Measurements from ENCODE around the gene CCDC57. TPM values are rescaled to one million over a fixed set of nuclear protein-coding genes. Genes with fewer than 3 reads are reported as not detected.
"Not testable (repeated sequence)": the region's sequence is repeated elsewhere in the genome, so short reads cannot be mapped to it uniquely, and the experiment has no call there.

Gene CCDC57, protein sequence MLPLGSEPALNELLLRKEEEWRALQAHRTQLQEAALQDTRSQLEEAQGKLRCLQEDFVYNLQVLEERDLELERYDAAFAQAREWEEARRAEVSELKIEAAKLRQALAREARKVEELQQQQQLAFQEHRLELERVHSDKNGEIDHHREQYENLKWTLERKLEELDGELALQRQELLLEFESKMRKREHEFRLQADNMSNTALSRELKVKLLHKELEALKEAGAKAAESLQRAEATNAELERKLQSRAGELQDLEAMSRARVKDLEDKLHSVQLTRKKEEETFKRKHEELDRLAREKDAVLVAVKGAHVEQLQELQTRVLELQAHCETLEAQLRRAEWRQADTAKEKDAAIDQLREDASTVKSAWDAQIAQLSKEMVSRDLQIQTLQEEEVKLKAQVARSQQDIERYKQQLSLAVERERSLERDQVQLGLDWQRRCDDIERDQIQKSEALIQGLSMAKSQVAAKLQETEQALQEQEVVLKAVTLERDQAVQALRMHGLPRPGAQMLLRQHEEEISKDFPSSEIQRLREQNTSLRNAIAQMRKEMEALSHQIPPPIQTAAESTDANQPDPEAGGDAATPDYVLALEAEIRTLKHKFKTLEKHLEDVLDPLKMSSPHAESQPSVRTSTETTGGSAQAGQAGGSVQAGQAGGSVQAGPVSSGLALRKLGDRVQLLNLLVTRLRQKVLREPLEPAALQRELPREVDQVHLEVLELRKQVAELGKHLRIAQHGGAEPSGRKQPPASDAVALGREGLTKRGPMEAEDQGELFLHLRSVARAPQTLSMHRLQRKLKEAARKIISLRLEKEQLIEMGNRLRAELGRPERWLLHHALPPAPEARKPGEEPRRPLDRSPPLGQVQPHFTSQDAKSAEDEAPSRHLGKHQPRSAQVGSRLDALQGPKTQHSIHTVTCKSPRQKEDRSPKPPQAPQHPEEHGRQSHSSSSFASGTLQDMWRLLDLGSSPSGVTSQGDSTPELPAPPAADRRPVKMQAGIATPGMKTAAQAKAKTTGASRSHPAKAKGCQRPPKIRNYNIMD
- total RNA-seq (10 to 100 TPM; 28.8 to 59.6 (median 43.6) TPM), polyA plus RNA-seq (100 to 1,000 TPM in 1 of 3 donors, 10 to 100 TPM in 2; 82.4 to 164 (median 83.0) TPM)
- long read RNA-seq, donor 1, partial matches to known transcripts: 0 of 3 reads
- long read RNA-seq, donor 1, other reads (novel, unspliced or antisense): 0 of 3 reads
- long read RNA-seq, donor 2, transcript CCDC57-219 (2 exons, 513 nt): major isoform, 8 of 8 reads
- long read RNA-seq, donor 2, partial matches to known transcripts: 0 of 8 reads
- long read RNA-seq, donor 2, other reads (novel, unspliced or antisense): 0 of 8 reads

DNA sequence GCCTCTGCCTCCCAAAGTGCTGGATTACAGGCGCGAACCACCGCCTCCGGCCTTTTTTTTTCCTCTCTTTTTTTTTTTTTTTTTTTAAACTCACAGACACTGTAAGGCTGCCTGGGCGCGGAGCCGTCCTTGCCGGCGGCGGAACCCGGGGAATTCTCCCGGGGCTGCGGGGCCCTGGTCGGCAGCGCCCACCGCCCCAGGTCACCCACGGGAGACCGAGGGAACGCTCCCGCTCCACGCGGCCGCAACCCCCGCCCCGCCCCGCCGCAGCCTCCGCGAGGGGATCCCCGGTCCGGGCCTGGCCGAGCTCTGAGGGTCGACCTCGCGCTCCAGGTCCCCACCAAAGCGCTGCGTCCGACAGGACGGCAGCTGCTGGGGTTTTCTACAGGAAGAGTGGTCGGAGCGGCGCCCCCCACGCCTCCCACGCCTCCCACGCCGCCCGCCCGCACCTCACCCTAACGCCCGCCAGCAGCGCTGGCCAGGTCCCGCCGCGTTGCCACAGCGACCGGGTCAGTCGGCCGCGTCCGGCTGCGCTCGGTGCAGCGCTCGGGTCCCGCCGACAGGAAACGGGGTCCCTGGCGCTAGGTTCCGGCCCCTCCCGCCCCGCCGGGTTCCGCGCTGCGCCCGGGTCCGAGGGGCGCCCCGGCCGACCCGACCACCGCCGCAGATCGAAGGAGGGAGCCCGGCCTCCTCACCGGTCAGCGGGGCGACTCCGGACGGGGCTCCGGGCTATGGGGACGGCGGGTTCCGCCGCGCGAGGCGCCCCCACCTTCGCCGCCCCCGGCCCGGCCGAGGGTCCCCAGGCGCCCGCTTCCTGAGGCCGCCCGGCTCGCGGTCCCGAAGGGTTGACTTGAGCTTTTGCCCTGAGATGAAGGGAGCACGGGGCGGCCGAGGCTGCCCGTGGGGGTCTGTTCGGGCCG is at the start of gene CCDC57:
CCDC57 (minus strand) TSS at position 512 of the 920 bp plus-strand sequence. CDS start 10,898 bp downstream, outside the sequence.
- peak; percentile 96 for DNase-seq
- intact Hi-C loops (cut with DNase I; ENCODE audit: low total_unique reads): no loop called here
- H3K4me1 ChIP-seq: peaks cover 34 to 73% (median 50%) of the 10 kb centered on the region in 6 donors

GRCh38 chr17:82262344-82262743 is 49.7 kb upstream of the CCDC57 start:
- WGBS, 5 donors: 56 to 77% (median 67%) methylated on average over 4 of the region's 4 CpGs
- no peaks in the 10 kb centered on the region for H3K9me3 ChIP-seq
- intact Hi-C loops (cut with DNase I; ENCODE audit: low total_unique reads): no loop called here
- H3K27ac ChIP-seq: peak overlapping the region in 3 of 8 donors; percentile 1 to 24 (median 1)
- H3K4me3 ChIP-seq: no peak overlapping the region
- DNase-seq: no peak
- TF ChIP-seq POLR2AphosphoS5 (IDR thresholded peaks at IDR 0.05) (no peak), POLR2A (IDR thresholded peaks at IDR 0.05) (no peak)
- TF ChIP-seq, protein P1, sequence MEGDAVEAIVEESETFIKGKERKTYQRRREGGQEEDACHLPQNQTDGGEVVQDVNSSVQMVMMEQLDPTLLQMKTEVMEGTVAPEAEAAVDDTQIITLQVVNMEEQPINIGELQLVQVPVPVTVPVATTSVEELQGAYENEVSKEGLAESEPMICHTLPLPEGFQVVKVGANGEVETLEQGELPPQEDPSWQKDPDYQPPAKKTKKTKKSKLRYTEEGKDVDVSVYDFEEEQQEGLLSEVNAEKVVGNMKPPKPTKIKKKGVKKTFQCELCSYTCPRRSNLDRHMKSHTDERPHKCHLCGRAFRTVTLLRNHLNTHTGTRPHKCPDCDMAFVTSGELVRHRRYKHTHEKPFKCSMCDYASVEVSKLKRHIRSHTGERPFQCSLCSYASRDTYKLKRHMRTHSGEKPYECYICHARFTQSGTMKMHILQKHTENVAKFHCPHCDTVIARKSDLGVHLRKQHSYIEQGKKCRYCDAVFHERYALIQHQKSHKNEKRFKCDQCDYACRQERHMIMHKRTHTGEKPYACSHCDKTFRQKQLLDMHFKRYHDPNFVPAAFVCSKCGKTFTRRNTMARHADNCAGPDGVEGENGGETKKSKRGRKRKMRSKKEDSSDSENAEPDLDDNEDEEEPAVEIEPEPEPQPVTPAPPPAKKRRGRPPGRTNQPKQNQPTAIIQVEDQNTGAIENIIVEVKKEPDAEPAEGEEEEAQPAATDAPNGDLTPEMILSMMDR (IDR thresholded peaks at IDR 0.05 in 8 of 11, conservative IDR thresholded peaks at IDR 0.05 in 3 of 11): no peak
- no peaks in the 10 kb centered on the region for H3K27me3 ChIP-seq (replicated peaks in 1 of 7)
- peaks cover 5 to 85% (median 26%) of the 10 kb centered on the region in 6 donors for H3K4me1 ChIP-seq
- peaks cover 7 to 100% (median 79%) of the 10 kb centered on the region in 6 donors for H3K36me3 ChIP-seq

More for the DNA sequence above, at the start of gene CCDC57:
- peak within 1 kb of the TSS; percentile 73 to 99 (median 90) for H3K4me3 ChIP-seq
- H3K27me3 ChIP-seq (replicated peaks in 1 of 7): no peaks in the 10 kb centered on the region
- no peaks in the 10 kb centered on the region for H3K36me3 ChIP-seq
- TF ChIP-seq POLR2AphosphoS5 (IDR thresholded peaks at IDR 0.05) (peak; percentile 76 to 88 (median 81)), POLR2A (IDR thresholded peaks at IDR 0.05) (no peak)
- TF ChIP-seq, protein P1 (IDR thresholded peaks at IDR 0.05 in 8 of 11, conservative IDR thresholded peaks at IDR 0.05 in 3 of 11): peak in 8 of 11 experiments; percentile 5 to 51 (median 20)
- no peaks in the 10 kb centered on the region for H3K9me3 ChIP-seq
- 0 to 1% (median 1%) methylated on average over 28 to 116 of the region's 116 CpGs for WGBS, 5 donors
- H3K27ac ChIP-seq: peak within 1 kb of the TSS; percentile 51 to 99 (median 86)

- DNase-seq; H3K27me3 ChIP-seq (replicated peaks in 1 of 7); intact Hi-C loops (cut with DNase I; ENCODE audit: low total_unique reads); H3K27ac ChIP-seq; H3K4me3 ChIP-seq; H3K9me3 ChIP-seq: not testable (repeated sequence)
- peaks cover 2 to 100% (median 84%) of the 10 kb centered on the region in 6 donors for H3K36me3 ChIP-seq
- 90 to 96% (median 94%) methylated on average over 8 of the region's 8 CpGs for WGBS, 5 donors
- peaks cover 0 to 77% (median 12%) of the 10 kb centered on the region in 6 donors for H3K4me1 ChIP-seq
Measured at GRCh38 chr17:82259972-82260961, 47.6 kb upstream of the CCDC57 start.
